IPS-18c (cell line): ENCODE data around the gene BLTP3B.
"Not testable (repeated sequence)": the region's sequence is repeated elsewhere in the genome, so short reads cannot be mapped to it uniquely, and the experiment has no call there.

Experiments
- H3K4me3 ChIP-seq: 2 replicates; pipeline ENCODE4 v1.7.0; 2013; ENCODE audit warnings: low read depth, mild to moderate bottlenecking, low read length, moderate library complexity; ENCODE audit not compliant: insufficient read depth
- H3K9me3 ChIP-seq: one replicate; pipeline ENCODE4 v1.6.1; 2013; ENCODE audit warnings: mild to moderate bottlenecking, low read length, moderate library complexity; ENCODE audit not compliant: control insufficient read depth, insufficient read depth

The BLTP3B gene, protein sequence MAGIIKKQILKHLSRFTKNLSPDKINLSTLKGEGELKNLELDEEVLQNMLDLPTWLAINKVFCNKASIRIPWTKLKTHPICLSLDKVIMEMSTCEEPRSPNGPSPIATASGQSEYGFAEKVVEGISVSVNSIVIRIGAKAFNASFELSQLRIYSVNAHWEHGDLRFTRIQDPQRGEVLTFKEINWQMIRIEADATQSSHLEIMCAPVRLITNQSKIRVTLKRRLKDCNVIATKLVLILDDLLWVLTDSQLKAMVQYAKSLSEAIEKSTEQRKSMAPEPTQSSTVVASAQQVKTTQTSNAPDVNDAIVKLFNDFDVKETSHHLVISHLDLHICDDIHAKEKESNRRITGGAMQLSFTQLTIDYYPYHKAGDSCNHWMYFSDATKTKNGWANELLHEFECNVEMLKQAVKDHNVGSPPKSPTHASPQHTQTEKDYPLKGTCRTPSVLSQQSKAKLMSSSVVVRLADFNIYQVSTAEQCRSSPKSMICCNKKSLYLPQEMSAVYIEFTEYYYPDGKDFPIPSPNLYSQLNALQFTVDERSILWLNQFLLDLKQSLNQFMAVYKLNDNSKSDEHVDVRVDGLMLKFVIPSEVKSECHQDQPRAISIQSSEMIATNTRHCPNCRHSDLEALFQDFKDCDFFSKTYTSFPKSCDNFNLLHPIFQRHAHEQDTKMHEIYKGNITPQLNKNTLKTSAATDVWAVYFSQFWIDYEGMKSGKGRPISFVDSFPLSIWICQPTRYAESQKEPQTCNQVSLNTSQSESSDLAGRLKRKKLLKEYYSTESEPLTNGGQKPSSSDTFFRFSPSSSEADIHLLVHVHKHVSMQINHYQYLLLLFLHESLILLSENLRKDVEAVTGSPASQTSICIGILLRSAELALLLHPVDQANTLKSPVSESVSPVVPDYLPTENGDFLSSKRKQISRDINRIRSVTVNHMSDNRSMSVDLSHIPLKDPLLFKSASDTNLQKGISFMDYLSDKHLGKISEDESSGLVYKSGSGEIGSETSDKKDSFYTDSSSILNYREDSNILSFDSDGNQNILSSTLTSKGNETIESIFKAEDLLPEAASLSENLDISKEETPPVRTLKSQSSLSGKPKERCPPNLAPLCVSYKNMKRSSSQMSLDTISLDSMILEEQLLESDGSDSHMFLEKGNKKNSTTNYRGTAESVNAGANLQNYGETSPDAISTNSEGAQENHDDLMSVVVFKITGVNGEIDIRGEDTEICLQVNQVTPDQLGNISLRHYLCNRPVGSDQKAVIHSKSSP (N-terminal part only)

DNA sequence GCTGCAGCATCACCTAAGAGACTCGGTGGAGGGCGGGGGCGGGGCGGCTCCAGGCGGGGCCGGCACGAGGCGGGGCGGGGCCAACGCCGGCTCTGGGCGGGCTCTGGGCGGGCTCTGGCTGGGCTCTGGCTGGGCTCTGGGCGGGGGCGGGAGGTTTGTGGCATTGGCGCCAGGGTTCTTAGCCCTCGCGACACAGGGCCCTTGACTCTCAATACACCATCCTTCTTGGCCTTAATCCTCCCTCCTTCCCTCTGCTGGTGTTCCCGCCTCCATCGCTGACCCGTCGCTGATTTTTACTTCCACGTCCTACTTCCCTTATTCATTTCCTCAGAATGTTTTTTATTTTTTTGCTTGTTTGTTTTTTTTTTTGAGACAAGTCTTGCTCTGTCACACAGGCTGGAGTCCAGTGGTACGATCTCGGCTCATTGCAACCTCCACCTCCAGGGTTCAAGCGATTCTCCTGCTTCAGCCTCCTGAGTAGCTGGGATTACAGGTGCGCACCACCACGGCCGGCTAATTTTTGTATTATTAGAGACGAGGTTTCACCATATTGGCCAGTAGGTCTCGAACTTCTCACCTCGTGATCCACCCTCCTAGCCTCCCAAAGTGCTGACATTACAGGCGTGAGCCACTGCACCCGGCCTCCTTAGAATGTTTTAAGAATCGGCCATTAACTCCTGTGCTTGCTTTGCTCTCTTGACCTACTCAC, at the start of gene BLTP3B:
TSS of gene BLTP3B (minus strand) at position 24 of the 709 bp plus-strand sequence. CDS start 239 bp downstream, outside the sequence.
- Histone ChIP-seq H3K4me3 (peak within 1 kb of the TSS; percentile 88), H3K9me3 (peaks cover 4% of the 10 kb centered on the region)

DNA sequence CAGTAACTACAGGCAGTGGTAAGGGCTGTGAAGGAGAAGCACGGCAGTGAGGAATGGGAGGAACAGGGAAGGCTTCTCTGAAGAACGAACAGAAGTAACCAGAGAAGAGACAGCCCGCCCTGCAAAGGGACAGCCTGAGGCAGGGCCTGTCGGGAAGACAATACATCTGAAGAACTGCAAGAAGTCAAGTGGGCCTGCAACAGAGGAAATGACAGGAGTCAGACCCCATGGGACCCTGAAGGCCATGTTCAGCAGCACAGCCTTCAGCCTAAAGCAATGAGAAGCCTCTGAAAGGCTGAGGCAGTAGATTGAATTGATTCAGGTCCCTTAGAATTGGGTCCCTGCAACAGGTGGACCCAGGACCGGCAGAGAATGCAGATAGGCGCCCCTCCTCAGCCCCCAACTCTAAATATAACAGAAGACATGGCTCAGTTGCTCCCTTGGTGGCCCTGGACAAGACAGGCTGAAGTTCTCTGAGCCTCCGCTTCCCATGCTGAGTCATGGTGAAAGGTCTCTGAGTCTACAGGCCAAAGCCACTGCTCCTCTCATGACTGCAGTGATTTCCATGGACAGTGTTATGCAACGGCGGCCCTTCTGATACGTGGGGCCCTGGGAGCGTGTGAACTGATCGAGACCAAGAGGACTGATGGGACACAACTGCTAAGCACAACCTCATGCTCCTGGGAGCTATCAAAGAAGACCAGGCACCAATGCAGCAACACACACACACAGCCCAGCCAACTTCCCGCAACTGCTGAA, 47.1 kb upstream of the BLTP3B start:
- H3K9me3 ChIP-seq, result peaks cover 2% of the 10 kb centered on the region
- no peak overlapping the region for H3K4me3 ChIP-seq

DNA sequence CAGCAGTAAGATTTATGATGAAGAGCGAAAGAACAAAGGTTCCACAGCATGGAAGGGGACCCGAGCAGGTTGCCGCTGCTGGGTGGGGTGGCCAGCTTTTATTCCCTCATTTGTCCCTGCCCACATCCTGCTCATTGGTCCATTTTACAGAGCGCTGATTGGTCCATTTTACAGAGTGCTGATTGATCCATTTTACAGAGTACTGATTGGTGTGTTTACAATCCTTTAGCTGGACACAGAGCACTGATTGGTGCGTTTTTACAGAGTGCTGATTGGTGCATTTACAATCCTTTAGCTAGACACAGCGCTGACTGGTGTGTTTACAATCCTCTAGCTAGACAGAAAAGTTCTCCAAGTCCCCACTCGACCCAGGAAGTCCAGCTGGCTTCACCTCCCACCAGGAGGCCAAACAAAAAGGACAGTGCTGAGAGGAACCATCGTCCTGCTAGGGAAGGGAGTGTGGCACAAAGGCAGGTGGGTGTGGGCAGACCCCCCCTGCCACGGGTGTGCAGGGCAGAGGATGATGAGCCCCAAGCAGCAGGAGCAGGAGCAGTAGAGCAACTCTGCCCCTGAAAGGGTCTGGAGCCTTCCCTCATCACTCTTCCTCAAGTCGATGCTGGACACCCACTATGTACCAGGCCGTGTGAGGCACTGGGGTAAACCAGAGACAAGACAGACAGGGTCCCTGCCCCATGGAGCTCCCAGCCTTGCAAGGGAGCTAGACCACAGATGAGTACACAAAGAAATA, 46.4 kb upstream of the BLTP3B start:
- H3K9me3 ChIP-seq, H3K4me3 ChIP-seq: not testable (repeated sequence)

DNA sequence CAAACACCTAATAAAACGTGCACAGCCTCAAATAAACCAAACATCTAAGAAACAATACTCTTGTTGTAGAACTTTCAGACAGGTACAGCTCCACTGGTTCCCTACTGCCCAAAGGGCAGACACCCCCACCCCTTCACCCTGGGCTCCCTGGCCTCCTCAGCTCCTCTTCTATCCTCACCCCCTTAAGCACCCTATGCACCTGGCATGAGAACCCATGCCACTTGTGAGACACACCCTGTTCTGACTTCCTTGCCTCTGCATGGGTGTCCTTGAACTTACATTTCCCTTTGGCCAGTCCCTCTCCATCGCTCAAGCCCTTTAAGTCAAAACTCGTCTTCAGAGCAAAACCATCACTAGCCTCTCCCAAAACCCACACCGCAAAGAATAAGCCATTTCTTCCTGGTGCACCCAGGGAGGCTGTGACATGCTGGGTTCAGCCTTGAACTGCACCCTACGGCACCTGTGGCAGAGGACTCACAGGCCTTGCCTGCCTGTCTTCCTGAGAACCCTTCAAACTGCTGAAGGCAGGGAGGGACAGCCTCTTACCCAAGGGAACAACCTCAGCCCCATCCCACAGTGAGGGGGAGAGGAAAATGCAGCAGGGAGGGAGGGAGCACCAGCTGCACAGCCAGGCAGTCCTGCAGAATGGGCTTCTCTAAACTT, 45.3 kb upstream of the BLTP3B start:
- H3K9me3 ChIP-seq, result no peaks in the 10 kb centered on the region
- no peak overlapping the region for H3K4me3 ChIP-seq

DNA sequence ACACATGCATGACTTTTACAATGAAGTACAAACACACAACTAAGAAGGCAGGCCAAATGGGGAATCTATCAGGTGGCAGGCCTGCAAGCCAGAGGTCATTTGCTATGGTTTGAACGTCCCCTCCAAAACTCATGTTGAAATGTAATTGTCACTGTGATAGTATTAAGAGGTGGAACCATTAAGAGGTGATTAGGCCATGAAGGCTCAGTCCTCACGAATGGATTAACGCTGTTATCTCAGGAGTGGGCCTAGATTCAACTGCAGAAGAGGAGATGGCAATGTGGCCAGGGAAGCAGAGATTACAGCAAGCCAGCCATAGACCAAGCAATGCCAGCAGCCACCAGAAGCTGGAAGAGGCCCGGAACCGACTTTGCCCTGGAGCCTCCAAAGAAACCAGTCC, 44.4 kb upstream of the BLTP3B start:
- no peak overlapping the region for H3K4me3 ChIP-seq
- no peaks in the 10 kb centered on the region for H3K9me3 ChIP-seq

DNA sequence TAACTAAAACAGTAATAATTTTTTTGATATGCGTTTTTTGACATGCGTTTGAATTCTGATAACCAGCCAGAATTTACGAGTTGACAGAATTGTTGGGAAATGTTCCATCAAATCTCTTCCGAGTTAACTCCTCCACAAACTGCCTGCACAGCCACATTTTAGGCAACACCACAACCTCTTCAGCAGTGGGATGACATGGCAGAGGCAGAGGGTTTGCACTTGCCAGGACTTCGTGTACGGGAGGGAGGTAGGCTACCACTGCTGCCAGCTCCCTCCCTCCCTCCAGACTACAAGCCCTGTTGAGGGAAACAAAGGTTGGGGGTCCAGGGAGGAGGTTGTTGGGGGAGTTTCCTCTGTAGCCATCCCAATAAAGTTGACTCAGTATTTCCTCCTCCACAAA, 43.4 kb upstream of the BLTP3B start:
- no peaks in the 10 kb centered on the region for H3K9me3 ChIP-seq
- H3K4me3 ChIP-seq, result no peak overlapping the region

DNA sequence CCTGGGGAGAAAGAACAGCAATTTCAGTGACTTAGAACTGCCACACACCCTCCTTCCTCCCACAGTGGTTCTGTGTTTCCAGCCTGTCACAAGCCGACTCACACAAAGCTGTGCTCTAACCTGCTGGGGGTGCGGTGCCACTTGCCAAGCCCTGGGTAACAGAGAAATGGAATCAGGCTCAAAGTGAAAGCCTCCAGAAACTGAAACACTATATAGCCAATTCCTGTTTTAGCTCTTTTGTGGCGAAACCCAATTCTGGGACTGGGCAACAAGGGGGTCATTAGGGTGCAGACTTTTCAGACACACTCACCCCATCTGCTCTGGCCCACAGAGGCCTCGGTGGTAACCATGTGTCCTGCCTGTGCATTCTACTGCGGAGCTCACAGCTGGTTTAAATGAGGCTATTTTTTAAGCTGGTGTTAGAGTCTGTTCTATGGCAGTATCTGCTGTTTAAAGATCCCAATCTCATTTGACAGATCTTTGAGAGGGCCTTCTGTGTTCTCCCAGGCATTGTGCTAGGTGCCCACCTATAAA, 42.8 kb upstream of the BLTP3B start:
- no peak overlapping the region for H3K4me3 ChIP-seq

DNA sequence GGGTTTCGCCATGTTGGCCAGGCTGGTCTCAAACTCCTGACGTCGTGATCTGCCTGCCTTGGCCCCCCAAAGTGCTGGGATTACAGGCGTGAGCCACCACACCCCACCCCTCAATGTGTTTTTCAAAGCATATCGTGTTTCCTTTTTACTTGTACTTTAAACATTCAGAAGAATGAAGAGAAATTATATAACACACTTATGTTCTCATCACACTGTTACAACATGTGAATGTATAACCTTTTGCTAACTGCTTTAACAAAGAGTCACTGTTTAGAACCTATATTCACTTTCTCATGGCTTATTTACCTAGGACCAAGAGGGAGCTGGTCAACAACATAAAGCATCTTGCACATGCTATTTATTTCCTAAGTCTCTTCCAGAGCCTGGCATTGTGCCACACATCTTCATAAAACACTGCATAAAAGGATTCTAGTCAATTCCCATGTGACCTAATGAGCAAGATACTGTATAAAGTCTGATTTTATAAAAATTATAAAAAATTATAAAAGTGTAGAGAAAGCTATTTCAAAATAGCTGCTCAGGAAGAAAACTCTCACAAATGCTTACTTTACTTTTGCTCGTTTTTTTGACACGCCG, 42.0 kb upstream of the BLTP3B start:
- Histone ChIP-seq H3K4me3 (no peak overlapping the region), H3K9me3 (no peaks in the 10 kb centered on the region)

More for the DNA sequence above, 42.8 kb upstream of the BLTP3B start:
- no peaks in the 10 kb centered on the region for H3K9me3 ChIP-seq

DNA sequence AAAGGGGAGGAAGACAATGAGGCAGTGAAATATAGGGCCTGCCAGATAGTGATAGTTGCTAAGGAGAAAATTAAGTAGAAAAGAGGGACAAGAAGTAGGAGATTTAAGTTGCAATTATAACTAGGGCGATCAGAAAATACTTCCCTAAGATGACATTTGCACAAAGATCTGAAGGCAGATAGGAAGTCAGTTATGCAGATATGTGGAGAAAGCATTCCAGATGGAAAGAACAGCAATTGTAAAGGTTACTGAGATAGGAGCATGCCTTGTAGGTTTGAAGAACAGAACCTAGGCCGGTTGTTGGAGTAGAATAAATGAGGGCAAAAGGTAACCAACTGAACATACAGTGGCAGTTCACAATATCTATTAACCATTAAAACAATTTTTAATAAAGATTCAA, 36.6 kb upstream of the BLTP3B start:
- H3K9me3 ChIP-seq, result no peaks in the 10 kb centered on the region
- no peak overlapping the region for H3K4me3 ChIP-seq

DNA sequence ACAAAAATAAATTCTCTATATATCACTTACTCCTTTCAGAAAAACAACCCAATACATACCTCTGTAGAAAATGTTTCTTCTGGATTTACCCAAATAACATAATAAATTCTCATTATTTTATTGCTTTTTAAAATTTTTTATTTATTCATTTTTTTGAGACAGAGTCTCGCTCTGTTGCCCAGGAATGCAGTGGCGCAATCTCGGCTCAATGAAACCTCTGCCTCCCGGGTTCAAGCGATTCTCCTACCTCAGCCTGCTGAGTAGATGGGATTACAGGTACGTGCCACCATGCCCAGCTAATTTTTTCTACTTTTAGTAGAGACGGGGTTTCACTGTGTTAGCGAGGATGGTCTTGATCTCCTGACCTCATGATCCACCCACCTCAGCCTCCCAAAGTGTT, 33.8 kb upstream of the BLTP3B start:
- H3K9me3 ChIP-seq, H3K4me3 ChIP-seq: not testable (repeated sequence)

DNA sequence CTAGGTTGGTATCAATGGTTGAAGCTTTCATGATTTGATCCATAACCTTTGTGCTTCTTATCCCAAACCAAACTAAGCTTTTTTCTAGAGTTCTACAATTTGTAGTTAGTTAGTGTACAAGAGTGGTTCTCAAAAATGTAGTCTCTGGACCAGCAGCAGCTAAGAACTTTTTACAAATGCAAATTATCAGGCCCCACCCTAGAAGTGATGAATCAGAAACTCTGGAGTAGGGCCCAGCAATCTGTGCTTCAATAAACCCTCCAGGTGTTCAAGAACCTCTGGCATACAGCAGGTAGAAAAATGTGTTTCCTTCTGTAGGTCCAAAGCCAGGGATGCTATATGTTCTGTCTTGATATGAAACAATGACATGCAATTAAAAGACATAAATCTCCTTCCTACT, 31.8 kb upstream of the BLTP3B start:
- Histone ChIP-seq H3K9me3 (no peaks in the 10 kb centered on the region), H3K4me3 (no peak overlapping the region)

DNA sequence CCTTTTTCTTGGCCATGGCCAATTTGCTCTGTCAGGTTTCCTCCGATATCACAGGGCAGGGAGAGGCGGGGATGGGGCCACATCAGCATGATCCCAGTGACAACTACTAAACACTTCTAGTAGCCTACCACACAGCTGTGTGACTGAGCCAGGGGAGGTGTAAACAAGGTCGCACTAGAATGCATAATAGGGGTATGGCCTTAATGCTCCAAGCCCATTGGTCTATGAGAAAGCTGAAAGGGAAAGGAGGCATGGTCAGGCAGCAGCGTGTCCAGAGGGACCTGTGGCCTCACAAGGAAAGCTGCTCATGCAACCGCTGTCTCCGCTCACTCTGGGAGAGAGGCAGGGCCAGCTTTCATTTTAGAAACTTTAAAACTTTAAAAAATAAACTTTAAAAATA, 30.4 kb upstream of the BLTP3B start:
- no peaks in the 10 kb centered on the region for H3K9me3 ChIP-seq

DNA sequence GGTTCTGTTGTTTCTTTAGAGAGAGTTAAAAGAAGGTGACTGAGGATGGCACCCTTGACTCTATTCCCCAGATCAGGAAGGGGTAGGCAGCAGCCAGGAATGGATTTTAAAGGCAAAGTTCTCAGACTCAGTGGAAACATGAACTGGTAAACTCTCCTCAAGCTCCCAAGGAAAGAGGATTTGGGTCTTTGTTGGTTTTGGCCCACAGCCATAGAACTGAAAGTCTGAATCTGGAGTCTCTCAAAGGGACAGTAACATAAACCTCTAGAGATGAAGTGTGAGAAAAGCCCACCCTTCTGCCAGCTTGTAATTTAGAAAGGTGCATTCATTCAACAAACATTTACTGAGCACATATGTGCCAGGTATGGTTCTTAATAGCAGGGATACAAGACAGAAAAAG, 28.6 kb upstream of the BLTP3B start:
- Histone ChIP-seq H3K9me3 (no peaks in the 10 kb centered on the region), H3K4me3 (no peak overlapping the region)

More for the DNA sequence above, 30.4 kb upstream of the BLTP3B start:
- no peak overlapping the region for H3K4me3 ChIP-seq

DNA sequence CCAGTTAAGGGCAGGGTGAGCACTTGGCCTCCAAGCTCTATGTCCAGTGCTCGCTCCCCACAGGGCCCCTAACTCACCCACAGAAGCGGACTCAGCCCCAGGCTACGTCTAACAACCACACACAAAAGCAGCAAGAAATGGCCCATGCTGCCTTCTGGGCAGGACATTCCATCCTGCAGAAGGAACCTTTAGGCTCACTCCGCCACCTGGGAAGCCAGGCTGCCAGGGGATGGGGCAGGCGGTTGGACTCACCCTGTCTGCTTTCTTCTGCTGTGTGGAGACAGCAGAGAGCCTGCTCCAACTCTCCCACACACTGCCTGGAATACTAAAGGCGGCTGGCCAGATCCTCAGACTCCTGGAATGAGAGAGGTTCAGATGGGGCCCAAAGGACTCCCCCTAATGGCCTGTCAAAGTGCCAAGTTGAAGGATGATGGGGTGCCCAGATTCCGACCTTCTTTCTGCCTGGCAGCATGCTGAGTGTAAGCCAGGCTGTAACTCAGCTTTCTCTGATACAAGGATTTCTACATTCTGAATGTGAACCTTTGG, 27.7 kb upstream of the BLTP3B start:
- Histone ChIP-seq H3K9me3 (no peaks in the 10 kb centered on the region), H3K4me3 (no peak overlapping the region)
